Measurements from ENCODE around the gene ZCCHC12. TPM values are rescaled to one million over a fixed set of nuclear protein-coding genes. Genes with fewer than 3 reads are reported as not detected.

The ZCCHC12 gene
- total and polyA plus RNA-seq, 8 donors = 0.08 to 0.23 TPM; not detected in 6

DNA sequence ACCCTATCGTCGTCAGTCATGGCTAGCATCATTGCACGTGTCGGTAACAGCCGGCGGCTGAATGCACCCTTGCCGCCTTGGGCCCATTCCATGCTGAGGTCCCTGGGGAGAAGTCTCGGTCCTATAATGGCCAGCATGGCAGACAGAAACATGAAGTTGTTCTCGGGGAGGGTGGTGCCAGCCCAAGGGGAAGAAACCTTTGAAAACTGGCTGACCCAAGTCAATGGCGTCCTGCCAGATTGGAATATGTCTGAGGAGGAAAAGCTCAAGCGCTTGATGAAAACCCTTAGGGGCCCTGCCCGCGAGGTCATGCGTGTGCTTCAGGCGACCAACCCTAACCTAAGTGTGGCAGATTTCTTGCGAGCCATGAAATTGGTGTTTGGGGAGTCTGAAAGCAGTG lies 1.6 kb downstream of the ZCCHC12 start:
- Histone ChIP-seq H3K4me3 (no peak overlapping the region), H3K9me3 (no peaks in the 10 kb centered on the region), H3K4me1 (no peaks in the 10 kb centered on the region), H3K36me3 (no peaks in the 10 kb centered on the region), H3K27me3 (peaks cover 0 to 33% (median 3%) of the 10 kb centered on the region in 4 donors), H3K27ac (no peak overlapping the region)
- FAIRE-seq (no peak), ATAC-seq (no peak), DNase-seq (no peak)
- WGBS, 2 donors = 23 to 51% methylated on average over 16 of the region's 16 CpGs
- intact Hi-C loops (cut with DNase I) = no loop called here
- TF ChIP-seq, protein P1, sequence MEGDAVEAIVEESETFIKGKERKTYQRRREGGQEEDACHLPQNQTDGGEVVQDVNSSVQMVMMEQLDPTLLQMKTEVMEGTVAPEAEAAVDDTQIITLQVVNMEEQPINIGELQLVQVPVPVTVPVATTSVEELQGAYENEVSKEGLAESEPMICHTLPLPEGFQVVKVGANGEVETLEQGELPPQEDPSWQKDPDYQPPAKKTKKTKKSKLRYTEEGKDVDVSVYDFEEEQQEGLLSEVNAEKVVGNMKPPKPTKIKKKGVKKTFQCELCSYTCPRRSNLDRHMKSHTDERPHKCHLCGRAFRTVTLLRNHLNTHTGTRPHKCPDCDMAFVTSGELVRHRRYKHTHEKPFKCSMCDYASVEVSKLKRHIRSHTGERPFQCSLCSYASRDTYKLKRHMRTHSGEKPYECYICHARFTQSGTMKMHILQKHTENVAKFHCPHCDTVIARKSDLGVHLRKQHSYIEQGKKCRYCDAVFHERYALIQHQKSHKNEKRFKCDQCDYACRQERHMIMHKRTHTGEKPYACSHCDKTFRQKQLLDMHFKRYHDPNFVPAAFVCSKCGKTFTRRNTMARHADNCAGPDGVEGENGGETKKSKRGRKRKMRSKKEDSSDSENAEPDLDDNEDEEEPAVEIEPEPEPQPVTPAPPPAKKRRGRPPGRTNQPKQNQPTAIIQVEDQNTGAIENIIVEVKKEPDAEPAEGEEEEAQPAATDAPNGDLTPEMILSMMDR (IDR thresholded peaks at IDR 0.05) = no peak

DNA sequence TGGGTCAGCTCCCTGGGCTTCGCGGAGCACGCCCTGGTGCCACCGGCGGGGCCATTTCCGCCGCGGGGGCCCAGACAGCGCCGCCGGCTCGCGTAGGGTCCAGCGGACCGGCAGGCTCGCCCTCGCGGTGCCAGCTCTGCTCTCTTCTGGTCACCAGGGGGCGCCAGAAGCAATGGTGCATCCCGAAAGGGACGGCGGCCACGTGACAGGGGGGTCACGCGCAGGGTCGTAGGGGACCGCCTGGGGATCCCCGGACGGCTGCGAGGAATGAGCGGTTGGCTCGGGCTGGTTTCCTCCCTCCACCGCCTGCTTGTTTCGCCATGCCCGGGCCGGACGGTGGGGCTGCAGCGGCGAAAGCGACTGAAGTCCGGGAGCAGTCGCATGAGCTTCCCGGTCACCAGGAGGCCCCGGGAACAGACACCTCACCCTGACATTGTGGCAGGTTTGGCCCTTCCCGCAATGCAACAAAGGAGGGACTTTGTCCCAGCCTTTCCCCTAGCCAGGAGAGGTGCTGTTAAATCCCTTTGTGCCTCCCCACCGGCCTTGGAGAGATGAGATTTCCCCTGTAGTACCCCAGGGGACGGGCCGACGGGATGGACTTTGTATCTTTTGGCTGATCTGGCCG lies 15.8 kb downstream of the ZCCHC12 start:
- Histone ChIP-seq H3K27ac (no peak overlapping the region), H3K9me3 (no peaks in the 10 kb centered on the region), H3K36me3 (no peaks in the 10 kb centered on the region), H3K4me3 (peak overlapping the region; percentile 2 to 46 (median 27)), H3K4me1 (no peaks in the 10 kb centered on the region), H3K27me3 (peaks cover 0 to 10% (median 0%) of the 10 kb centered on the region in 4 donors)
- WGBS, 2 donors = 2 to 29% methylated on average over 48 to 50 of the region's 50 CpGs
- peak; percentile 89 to 99 (median 96) for ATAC-seq
- TF ChIP-seq, protein P1 (IDR thresholded peaks at IDR 0.05) = peak; percentile 49 to 75 (median 62)
- no peak for FAIRE-seq
- peak; percentile 56 to 91 (median 78) for DNase-seq
- intact Hi-C loops (cut with DNase I) = no loop called here

DNA sequence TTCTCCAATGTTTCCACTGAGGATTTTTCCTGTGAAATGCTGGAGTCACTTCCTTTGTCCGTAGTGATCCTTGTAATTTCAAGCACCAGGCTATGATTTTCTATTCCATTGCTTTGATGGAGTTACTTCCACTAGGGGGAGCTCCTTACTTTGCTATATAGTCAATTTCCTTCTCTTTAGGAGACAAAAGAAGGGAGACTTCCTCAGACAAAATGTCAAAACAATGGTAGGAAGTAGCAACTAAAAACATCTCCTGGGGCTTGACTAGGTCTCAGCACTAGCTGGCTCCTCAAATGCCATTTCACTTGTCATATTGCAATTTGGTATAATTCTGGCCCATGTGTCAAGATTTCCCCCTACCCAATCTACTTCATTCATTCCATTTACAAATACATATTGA lies 24.1 kb downstream of the ZCCHC12 start:
- TF ChIP-seq, protein P1 (IDR thresholded peaks at IDR 0.05) = peak; percentile 45 to 64 (median 58)
- no peak for DNase-seq
- H3K27ac ChIP-seq = no peak overlapping the region
- no peaks in the 10 kb centered on the region for H3K27me3 ChIP-seq
- WGBS, 2 donors = 5 to 15% methylated on average over 1 of the region's 1 CpG
- FAIRE-seq = peak; percentile 98
- ATAC-seq = peak in 3 of 4 donors; percentile 80 to 88 (median 87)
- no peaks in the 10 kb centered on the region for H3K36me3 ChIP-seq
- no peaks in the 10 kb centered on the region for H3K9me3 ChIP-seq
- H3K4me1 ChIP-seq = no peaks in the 10 kb centered on the region
- no peak overlapping the region for H3K4me3 ChIP-seq
- intact Hi-C loops (cut with DNase I) = loop anchor here in 2 of 3 donors (10.0 kb wide), 3 partner anchors 157 to 377 kb away; no protein-coding TSS in a partner anchor

DNA sequence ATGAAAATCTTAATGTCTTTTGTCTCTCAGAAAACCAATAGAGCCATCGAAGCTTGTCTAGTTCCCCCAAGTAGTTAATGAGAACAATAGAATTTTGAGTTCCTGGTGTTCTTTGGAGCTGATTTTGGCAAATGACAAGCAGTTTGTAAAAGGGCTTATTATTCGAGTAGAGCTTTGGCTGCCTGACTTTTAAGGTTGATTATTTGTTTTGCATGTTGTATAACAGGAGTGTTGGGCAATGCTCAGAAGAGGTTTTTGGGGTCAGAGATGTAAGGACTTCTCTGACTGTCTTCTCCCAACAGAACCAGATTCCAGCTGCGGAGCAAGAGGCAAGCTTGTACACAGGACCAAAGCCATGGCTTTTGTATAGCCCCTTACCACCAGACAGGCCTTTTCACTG lies 30.0 kb downstream of the ZCCHC12 start:
- intact Hi-C loops (cut with DNase I) = loop anchor here in 1 of 3 donors (10.0 kb wide), 1 partner anchor 151 kb away; no protein-coding TSS in a partner anchor
- no peaks in the 10 kb centered on the region for H3K27me3 ChIP-seq
- DNase-seq (no peak), ATAC-seq (peak in 1 of 4 donors; percentile 48), FAIRE-seq (no peak)
- no peak overlapping the region for H3K4me3 ChIP-seq
- no peak overlapping the region for H3K27ac ChIP-seq
- no peaks in the 10 kb centered on the region for H3K36me3 ChIP-seq
- no peaks in the 10 kb centered on the region for H3K4me1 ChIP-seq
- WGBS, 2 donors = 44 to 47% methylated on average over 3 of the region's 3 CpGs
- TF ChIP-seq, protein P1 (IDR thresholded peaks at IDR 0.05) = no peak
- H3K9me3 ChIP-seq = no peaks in the 10 kb centered on the region
